HepG2 (cell line): ENCODE data around the gene SLC2A2. TPM values are rescaled to one million over a fixed set of nuclear protein-coding genes. Genes with fewer than 3 reads are reported as not detected.
A peak's percentile ranks its signal among the peaks of the same experiment; 100 is the strongest.

Experiments
- ATAC-seq: fragments of 200-7000 bp; cut with Tn5 transposase; 3 replicates; pipeline ENCODE4 v1.9.1; 2020; ENCODE audit warnings: mild to moderate bottlenecking, moderate library complexity
- BruUV-seq: library from RNA; stranded (reverse); fragments of 400-500 nt; replicated peaks from 2 replicates; lab custom pipeline; 2021; lab: Mats Ljungman, UMichigan
- CTCF ChIA-PET: fragments of 300-600 bp; formaldehyde crosslinking; extraction: SDS; loops from one replicate; lab custom pipeline; 2021; ENCODE audit warnings: low total read pairs, inconsistent platforms, low intra/inter-chr PET ratio; lab: Yijun Ruan, JAX
- POLR2A ChIA-PET: fragments of 350-600 bp; sonication (Branson Sonifier 250); formaldehyde crosslinking; loops from one replicate; lab custom pipeline; 2020; ENCODE audit warnings: antibody characterized with exemption, inconsistent platforms; lab: Yijun Ruan, JAX
- DNase-seq: peaks from one replicate; pipeline ENCODE4 v3.0.0-alpha.2; 2015; ENCODE audit warnings: low spot score
- FAIRE-seq: peaks from 3 replicates; lab custom pipeline; 2011; peaks lifted over from hg19 to GRCh38; lab: Jason Lieb, UNC
- H2AFZ ChIP-seq: one replicate; pipeline ENCODE4 v1.6.1; 2011; ENCODE audit warnings: low read length, inconsistent platforms
- H3K27ac ChIP-seq: fragments of 300-600 bp; 3 replicates; pipeline ENCODE4 v1.8.0; 2011; ENCODE audit warnings: mixed run types, mild to moderate bottlenecking, mixed read lengths, low read length, inconsistent platforms; ENCODE audit not compliant: insufficient read depth; ENCODE audit errors: extremely low read length
- H3K27me3 ChIP-seq, 2 experiments: fragments of 200-600 bp in 1 of 2; 2 replicates in 1 of 2; 3 replicates in 1 of 2; pipeline versions ENCODE4 v1.6.0 to v1.8.0; 2011; ENCODE audit warnings: low read length in 2 of 2, mild to moderate bottlenecking in 2 of 2, moderate library complexity in 2 of 2, inconsistent platforms in 1 of 2; ENCODE audit not compliant: insufficient read depth in 2 of 2, control insufficient read depth in 1 of 2
- H3K36me3 ChIP-seq, 2 experiments: fragments of 200-600 bp in 1 of 2; replicated peaks in 1 of 2; 2 replicates in 1 of 2; 3 replicates in 1 of 2; pipeline versions ENCODE4 v1.5.1 to v1.8.0; 2011; ENCODE audit warnings: low read length in 2 of 2, inconsistent platforms in 1 of 2; ENCODE audit not compliant: insufficient read depth in 2 of 2, control insufficient read depth in 1 of 2
- H3K4me1 ChIP-seq: 2 replicates; pipeline ENCODE4 v1.5.1; 2012; ENCODE audit warnings: low read length, inconsistent platforms; ENCODE audit not compliant: insufficient read depth
- H3K4me2 ChIP-seq: 2 replicates; pipeline ENCODE4 v1.6.0; 2011; ENCODE audit warnings: low read depth, low read length, inconsistent platforms
- H3K4me3 ChIP-seq, 3 experiments: fragments of 200-600 bp in 1 of 3; sonication (generic), shearing (Covaris generic) in 1 of 3; replicated peaks in 1 of 3; 2 replicates each; pipeline ENCODE4 v1.5.1; 2011 to 2016; ENCODE audit warnings: low read length in 3 of 3, inconsistent platforms in 2 of 3, low read depth in 2 of 3, mild to moderate bottlenecking in 2 of 3, control low read depth in 1 of 3, mixed read lengths in 1 of 3; ENCODE audit not compliant: insufficient read depth in 1 of 3
- H3K79me2 ChIP-seq: one replicate; pipeline ENCODE4 v1.6.1; 2011; ENCODE audit warnings: low read length, inconsistent platforms; ENCODE audit not compliant: insufficient read depth
- H3K9ac ChIP-seq: 2 replicates; pipeline ENCODE4 v1.6.0; 2011; ENCODE audit warnings: mild to moderate bottlenecking, low read depth, low read length, inconsistent platforms; ENCODE audit not compliant: insufficient read depth
- H3K9me3 ChIP-seq: 2 replicates; pipeline ENCODE4 v1.5.1; 2012; ENCODE audit warnings: mild to moderate bottlenecking, low read length
- H4K20me1 ChIP-seq: 2 replicates; pipeline ENCODE4 v1.6.0; 2011; ENCODE audit warnings: inconsistent platforms, mild to moderate bottlenecking, low read length, moderate library complexity; ENCODE audit not compliant: insufficient read depth
- ATF7-NPFF ChIP-seq: sonication (generic); formaldehyde crosslinking; IDR thresholded peaks from 2 replicates; pipeline ENCODE4 v1.8.1; 2023; ENCODE audit warnings: mild to moderate bottlenecking, low read depth, missing genetic modification reagents, moderate library complexity
- GATAD2A ChIP-seq: IDR thresholded peaks from 2 replicates; pipeline ENCODE4 v1.6.1; 2016
- HDAC1 ChIP-seq: sonication (generic); formaldehyde crosslinking; IDR thresholded peaks from 2 replicates; pipeline ENCODE4 v1.5.1; 2020; ENCODE audit warnings: mild to moderate bottlenecking, missing genetic modification reagents
- KDM6A ChIP-seq: IDR thresholded peaks from 2 replicates; pipeline ENCODE4 v1.6.1; 2016; ENCODE audit warnings: low read depth
- MTA1 ChIP-seq: sonication (generic); formaldehyde crosslinking; IDR thresholded peaks from 2 replicates; pipeline ENCODE4 v1.4.0; 2020; ENCODE audit warnings: missing genetic modification reagents, mild to moderate bottlenecking, borderline replicate concordance
- NCOR1 ChIP-seq: fragments of 200-600 bp; sonication (generic); IDR thresholded peaks from 2 replicates; pipeline ENCODE4 v1.7.0; 2017; ENCODE audit warnings: antibody characterized with exemption, low read length, borderline replicate concordance
- RNF219 ChIP-seq: sonication (generic); formaldehyde crosslinking; IDR thresholded peaks from 2 replicates; pipeline ENCODE4 v1.5.0; 2020; ENCODE audit warnings: mild to moderate bottlenecking, missing genetic modification reagents
- ZBTB21 ChIP-seq: sonication (generic); formaldehyde crosslinking; IDR thresholded peaks from 2 replicates; pipeline ENCODE4 v1.4.0; 2020; ENCODE audit warnings: missing genetic modification reagents
- ZBTB33 ChIP-seq: sonication (generic); formaldehyde crosslinking; IDR thresholded peaks from 2 replicates; pipeline ENCODE4 v1.4.0; 2020; ENCODE audit warnings: missing genetic modification reagents
- ZNF644 ChIP-seq: IDR thresholded peaks from 2 replicates; pipeline ENCODE4 v1.6.1; 2016; ENCODE audit warnings: low read depth
- ZNF792 ChIP-seq: IDR thresholded peaks from 2 replicates; pipeline ENCODE4 v1.6.1; 2016
- WGBS: methylation state at CpG from one replicate; pipeline ENCODE4 v1.1.6; 2017; ENCODE audit warnings: low lambda C conversion rate; 5-methylcytosine and 5-hydroxymethylcytosine counted together
- in situ Hi-C: cut with HindIII; loops from 2 replicates; pipeline ENCODE4 v1.10.0; 2017; ENCODE audit warnings: low pct_unique_long_range_greater_than_20kb; ENCODE audit not compliant: extremely low pct_ligation_motif_present
- intact Hi-C: fragments of 100-400 bp; cut with micrococcal nuclease; formaldehyde crosslinking; loops from one replicate; pipeline ENCODE4 v1.10.0; 2022; ENCODE audit not compliant: unreplicated experiment
- polyA plus RNA-seq, 8 experiments: library from polyadenylated mRNA; depleted of rRNA in 3 of 8; stranded (reverse) in 7 of 8; unstranded in 1 of 8; fragments of >200 nt; fragmentation: Illumina TruSeq in 4 of 8; extraction: Trizol in 4 of 8; gene quantifications; 2 replicates each; pipeline versions ENCODE4 v1.2.1 to v1.2.3, GENCODE V29; 2011 to 2016; ENCODE audit warnings: low read depth in 4 of 8, missing spikeins in 1 of 8, mixed read lengths in 1 of 8; ENCODE audit not compliant: insufficient read depth in 1 of 8
- total RNA-seq, 5 experiments: library from RNA; depleted of rRNA; stranded (reverse); fragments of >200 nt; fragmentation: Illumina TruSeq; extraction: Trizol; gene quantifications; 2 replicates each; pipeline ENCODE4 v1.2.3, GENCODE V29; 2016; ENCODE audit warnings: low read depth in 1 of 5
- TF ChIP-seq, protein P1 (sequence below): sonication (generic); formaldehyde crosslinking; IDR thresholded peaks from 2 replicates; pipeline ENCODE4 v1.4.0; 2020; ENCODE audit warnings: mild to moderate bottlenecking, missing genetic modification reagents
- TF ChIP-seq, protein P2 (sequence below): conservative IDR thresholded peaks from 2 replicates; pipeline ENCODE4 v1.6.1; 2018; ENCODE audit warnings: missing genetic modification reagents

The SLC2A2 gene
- total and polyA plus RNA-seq, 2 of the 13 experiments (the other 11 are each of a cell fraction or from before 2014, with no cell fraction given): 19.5 to 23.2 TPM

DNA sequence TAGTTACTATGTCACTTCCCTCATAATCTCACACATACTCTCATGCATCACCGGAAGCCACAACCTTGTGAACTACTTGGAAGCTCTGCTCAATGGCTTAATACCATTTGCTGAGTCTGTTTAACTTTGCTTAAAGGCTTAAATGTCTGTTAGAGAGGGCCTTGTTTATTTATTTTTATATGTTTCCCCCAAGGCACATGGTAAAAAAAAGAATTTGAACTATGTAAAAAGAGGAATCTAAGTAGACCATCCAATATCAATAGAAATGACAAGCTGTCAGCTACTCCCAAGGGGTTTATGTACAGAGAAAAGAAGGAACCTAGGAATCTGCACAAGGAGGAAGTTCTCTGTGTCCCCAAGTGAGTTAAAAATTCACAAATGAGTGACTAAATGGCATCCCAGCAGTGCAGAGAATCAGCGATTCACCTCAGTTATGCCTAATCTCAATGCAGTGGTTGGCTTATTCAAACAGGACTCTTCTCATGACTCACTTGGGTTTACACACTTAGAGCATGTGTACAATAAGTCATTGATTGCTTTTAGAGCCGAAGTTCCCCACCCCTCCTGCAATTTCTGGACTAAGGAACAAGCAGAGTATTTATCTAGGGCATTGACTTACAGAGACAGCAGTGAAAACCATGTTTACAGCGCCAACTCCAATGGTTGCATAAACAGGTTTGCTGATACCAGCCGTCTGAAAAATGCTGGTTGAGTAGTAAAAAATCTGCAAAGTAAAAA lies 24.4 kb downstream of the SLC2A2 start:
- Histone ChIP-seq H3K27ac (peak overlapping the region; percentile 87), H3K9ac (peak overlapping the region; percentile 52), H3K4me1 (peaks cover 88% of the 10 kb centered on the region), H3K9me3 (no peaks in the 10 kb centered on the region), H4K20me1 (no peaks in the 10 kb centered on the region), H3K4me2 (peak overlapping the region; percentile 59), H3K79me2 (no peaks in the 10 kb centered on the region), H3K36me3 (peaks cover 6 to 19% of the 10 kb centered on the region in 2 experiments), H3K27me3 (no peaks in the 10 kb centered on the region), H2AFZ (no peak overlapping the region), H3K4me3 (peak overlapping the region in 1 of 3 experiments; percentile 19; a peak in 1 of 6 replicates)
- WGBS: 0% methylated on average over 5 of the region's 5 CpGs
- in situ Hi-C loops: no loop called here
- FAIRE-seq: peak; percentile 97
- DNase-seq: peak; percentile 100
- ChIA-PET CTCF (no interaction called here), POLR2A (interaction anchor here (0.7 to 1.7 kb wide), 10 partner anchors 16 to 53 kb away, joined by 3 to 8 read pairs (median 4); partner anchors contain the start of gene SLC2A2)
- peak; percentile 92 for ATAC-seq
- no TSS peak for BruUV-seq
- intact Hi-C loops: loop anchor here (1.0 to 2.0 kb wide), 5 partner anchors 12 to 90 kb away; no protein-coding TSS in a partner anchor
- TF ChIP-seq, protein P1, sequence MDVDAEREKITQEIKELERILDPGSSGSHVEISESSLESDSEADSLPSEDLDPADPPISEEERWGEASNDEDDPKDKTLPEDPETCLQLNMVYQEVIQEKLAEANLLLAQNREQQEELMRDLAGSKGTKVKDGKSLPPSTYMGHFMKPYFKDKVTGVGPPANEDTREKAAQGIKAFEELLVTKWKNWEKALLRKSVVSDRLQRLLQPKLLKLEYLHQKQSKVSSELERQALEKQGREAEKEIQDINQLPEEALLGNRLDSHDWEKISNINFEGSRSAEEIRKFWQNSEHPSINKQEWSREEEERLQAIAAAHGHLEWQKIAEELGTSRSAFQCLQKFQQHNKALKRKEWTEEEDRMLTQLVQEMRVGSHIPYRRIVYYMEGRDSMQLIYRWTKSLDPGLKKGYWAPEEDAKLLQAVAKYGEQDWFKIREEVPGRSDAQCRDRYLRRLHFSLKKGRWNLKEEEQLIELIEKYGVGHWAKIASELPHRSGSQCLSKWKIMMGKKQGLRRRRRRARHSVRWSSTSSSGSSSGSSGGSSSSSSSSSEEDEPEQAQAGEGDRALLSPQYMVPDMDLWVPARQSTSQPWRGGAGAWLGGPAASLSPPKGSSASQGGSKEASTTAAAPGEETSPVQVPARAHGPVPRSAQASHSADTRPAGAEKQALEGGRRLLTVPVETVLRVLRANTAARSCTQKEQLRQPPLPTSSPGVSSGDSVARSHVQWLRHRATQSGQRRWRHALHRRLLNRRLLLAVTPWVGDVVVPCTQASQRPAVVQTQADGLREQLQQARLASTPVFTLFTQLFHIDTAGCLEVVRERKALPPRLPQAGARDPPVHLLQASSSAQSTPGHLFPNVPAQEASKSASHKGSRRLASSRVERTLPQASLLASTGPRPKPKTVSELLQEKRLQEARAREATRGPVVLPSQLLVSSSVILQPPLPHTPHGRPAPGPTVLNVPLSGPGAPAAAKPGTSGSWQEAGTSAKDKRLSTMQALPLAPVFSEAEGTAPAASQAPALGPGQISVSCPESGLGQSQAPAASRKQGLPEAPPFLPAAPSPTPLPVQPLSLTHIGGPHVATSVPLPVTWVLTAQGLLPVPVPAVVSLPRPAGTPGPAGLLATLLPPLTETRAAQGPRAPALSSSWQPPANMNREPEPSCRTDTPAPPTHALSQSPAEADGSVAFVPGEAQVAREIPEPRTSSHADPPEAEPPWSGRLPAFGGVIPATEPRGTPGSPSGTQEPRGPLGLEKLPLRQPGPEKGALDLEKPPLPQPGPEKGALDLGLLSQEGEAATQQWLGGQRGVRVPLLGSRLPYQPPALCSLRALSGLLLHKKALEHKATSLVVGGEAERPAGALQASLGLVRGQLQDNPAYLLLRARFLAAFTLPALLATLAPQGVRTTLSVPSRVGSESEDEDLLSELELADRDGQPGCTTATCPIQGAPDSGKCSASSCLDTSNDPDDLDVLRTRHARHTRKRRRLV (CRISPR knock-in tag): 0 out of 2 replicates have a peak, but pooled peaks have one; percentile 44
- TF ChIP-seq NCOR1 (peak; percentile 95), KDM6A (CRISPR knock-in tag) (peak; percentile 85), ZNF644 (CRISPR knock-in tag) (peak; percentile 65; the same call in 1 of the 2 replicates), MTA1 (CRISPR knock-in tag) (peak; percentile 39; the same call in 1 of the 2 replicates), ZBTB33 (CRISPR knock-in tag) (peak; percentile 67), HDAC1 (CRISPR knock-in tag) (peak; percentile 84), ZBTB21 (CRISPR knock-in tag) (peak; percentile 82; the same call in 1 of the 2 replicates), ATF7-NPFF (CRISPR knock-in tag) (peak; percentile 65; the same call in 1 of the 2 replicates), RNF219 (peak; percentile 92), ZNF792 (CRISPR knock-in tag) (peak; percentile 69; the same call in 1 of the 2 replicates), GATAD2A (CRISPR knock-in tag) (peak; percentile 98)
- TF ChIP-seq, protein P2, sequence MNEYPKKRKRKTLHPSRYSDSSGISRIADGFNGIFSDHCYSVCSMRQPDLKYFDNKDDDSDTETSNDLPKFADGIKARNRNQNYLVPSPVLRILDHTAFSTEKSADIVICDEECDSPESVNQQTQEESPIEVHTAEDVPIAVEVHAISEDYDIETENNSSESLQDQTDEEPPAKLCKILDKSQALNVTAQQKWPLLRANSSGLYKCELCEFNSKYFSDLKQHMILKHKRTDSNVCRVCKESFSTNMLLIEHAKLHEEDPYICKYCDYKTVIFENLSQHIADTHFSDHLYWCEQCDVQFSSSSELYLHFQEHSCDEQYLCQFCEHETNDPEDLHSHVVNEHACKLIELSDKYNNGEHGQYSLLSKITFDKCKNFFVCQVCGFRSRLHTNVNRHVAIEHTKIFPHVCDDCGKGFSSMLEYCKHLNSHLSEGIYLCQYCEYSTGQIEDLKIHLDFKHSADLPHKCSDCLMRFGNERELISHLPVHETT (CRISPR knock-in tag): peak; percentile 43; the same call in 1 of the 2 replicates
